Raji (cell line): Measurements from ENCODE around the gene GGTLC2.

Source experiments
- POLR2A ChIP-seq: IDR thresholded peaks from 2 replicates; pipeline ENCODE4 v1.6.1; 2011; ENCODE audit warnings: low read depth, low read length, control low read depth; ENCODE audit not compliant: insufficient read depth

Gene GGTLC2

GRCh38 chr22:22681221-22681739 lies 36.9 kb downstream of the GGTLC2 start:
- no peak for TF ChIP-seq POLR2A

GRCh38 chr22:22682196-22682595 lies 37.8 kb downstream of the GGTLC2 start:
- TF ChIP-seq POLR2A = no peak

- TF ChIP-seq POLR2A = no peak
Observed at GRCh38 chr22:22682807-22683667, 38.6 kb downstream of the GGTLC2 start.

GRCh38 chr22:22683668-22684361 lies 39.4 kb downstream of the GGTLC2 start:
- TF ChIP-seq POLR2A = no peak

- no peak for TF ChIP-seq POLR2A
Observed at GRCh38 chr22:22684580-22685561, 40.5 kb downstream of the GGTLC2 start.

GRCh38 chr22:22685586-22685985 lies 41.2 kb downstream of the GGTLC2 start:
- no peak for TF ChIP-seq POLR2A

GRCh38 chr22:22687638-22688500 lies 43.5 kb downstream of the GGTLC2 start:
- no peak for TF ChIP-seq POLR2A

GRCh38 chr22:22689621-22690345 lies 45.4 kb downstream of the GGTLC2 start:
- no peak for TF ChIP-seq POLR2A

GRCh38 chr22:22691055-22691454 lies 46.6 kb downstream of the GGTLC2 start:
- TF ChIP-seq POLR2A = no peak

GRCh38 chr22:22691716-22692701 lies 47.6 kb downstream of the GGTLC2 start:
- no peak for TF ChIP-seq POLR2A

- TF ChIP-seq POLR2A = no peak
Observed at GRCh38 chr22:22692707-22693530, 48.5 kb downstream of the GGTLC2 start.
